ENCODE results near the gene CFAP100.

DNA sequence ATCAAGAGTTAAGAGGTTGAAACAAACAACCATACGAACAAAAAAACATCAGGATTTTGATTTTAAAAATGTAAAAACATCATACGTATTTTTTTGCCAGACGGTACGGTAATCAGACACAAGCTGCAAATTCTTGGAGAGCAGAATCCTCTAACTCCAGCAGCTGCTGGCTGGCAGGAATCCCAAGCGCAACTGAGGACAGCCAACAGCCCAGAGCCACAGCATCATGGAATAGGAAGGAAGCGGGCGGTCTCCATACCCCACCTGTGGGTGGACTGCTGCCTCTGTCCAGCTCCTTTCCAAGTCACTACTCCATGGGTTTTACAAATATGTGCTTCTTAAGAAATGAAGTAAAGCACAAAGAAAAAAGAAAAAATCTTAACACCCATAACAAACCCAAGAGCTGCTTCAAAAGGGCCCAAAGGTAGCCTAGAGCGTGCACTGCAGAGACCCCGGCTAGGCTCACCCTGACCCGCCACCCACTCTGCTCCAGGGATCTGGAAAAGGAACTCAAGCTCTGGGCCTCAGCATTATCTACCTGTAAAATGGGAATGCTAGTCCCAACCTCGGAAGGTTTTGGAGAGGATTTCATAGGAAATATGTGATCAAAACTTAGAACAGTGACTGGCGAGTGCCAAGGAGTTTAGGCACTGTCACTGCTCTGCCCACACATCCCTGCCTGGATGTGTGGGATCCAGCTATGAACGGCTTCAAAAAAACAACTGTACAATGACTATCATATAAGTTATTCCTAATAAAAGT, 47.6 kb downstream of the CFAP100 start:
- TF ChIP-seq, protein P1, sequence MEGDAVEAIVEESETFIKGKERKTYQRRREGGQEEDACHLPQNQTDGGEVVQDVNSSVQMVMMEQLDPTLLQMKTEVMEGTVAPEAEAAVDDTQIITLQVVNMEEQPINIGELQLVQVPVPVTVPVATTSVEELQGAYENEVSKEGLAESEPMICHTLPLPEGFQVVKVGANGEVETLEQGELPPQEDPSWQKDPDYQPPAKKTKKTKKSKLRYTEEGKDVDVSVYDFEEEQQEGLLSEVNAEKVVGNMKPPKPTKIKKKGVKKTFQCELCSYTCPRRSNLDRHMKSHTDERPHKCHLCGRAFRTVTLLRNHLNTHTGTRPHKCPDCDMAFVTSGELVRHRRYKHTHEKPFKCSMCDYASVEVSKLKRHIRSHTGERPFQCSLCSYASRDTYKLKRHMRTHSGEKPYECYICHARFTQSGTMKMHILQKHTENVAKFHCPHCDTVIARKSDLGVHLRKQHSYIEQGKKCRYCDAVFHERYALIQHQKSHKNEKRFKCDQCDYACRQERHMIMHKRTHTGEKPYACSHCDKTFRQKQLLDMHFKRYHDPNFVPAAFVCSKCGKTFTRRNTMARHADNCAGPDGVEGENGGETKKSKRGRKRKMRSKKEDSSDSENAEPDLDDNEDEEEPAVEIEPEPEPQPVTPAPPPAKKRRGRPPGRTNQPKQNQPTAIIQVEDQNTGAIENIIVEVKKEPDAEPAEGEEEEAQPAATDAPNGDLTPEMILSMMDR (IDR thresholded peaks at IDR 0.05), result no peak
- TF ChIP-seq EZH2 (IDR thresholded peaks at IDR 0.05) (no peak), EZH2phosphoT487 (IDR thresholded peaks at IDR 0.05) (no peak)

Measured in neural progenitor cell (in vitro differentiated cells).